K562 treated with DMSO at 1 percent for 48 hours (cell line): ENCODE data around the gene TRIL. TPM values are rescaled to one million over a fixed set of nuclear protein-coding genes. Genes with fewer than 3 reads are reported as not detected.

ENCODE experiments used
- total RNA-seq: library from RNA; unstranded; fragments of 300-600 nt; gene quantifications from 2 replicates; pipeline ENCODE4 v1.2.3, GENCODE V29; 2022; ENCODE audit warnings: low replicate concordance; ENCODE audit errors: extremely low read depth

The TRIL gene
- not detected in 2 replicates for total RNA-seq

DNA sequence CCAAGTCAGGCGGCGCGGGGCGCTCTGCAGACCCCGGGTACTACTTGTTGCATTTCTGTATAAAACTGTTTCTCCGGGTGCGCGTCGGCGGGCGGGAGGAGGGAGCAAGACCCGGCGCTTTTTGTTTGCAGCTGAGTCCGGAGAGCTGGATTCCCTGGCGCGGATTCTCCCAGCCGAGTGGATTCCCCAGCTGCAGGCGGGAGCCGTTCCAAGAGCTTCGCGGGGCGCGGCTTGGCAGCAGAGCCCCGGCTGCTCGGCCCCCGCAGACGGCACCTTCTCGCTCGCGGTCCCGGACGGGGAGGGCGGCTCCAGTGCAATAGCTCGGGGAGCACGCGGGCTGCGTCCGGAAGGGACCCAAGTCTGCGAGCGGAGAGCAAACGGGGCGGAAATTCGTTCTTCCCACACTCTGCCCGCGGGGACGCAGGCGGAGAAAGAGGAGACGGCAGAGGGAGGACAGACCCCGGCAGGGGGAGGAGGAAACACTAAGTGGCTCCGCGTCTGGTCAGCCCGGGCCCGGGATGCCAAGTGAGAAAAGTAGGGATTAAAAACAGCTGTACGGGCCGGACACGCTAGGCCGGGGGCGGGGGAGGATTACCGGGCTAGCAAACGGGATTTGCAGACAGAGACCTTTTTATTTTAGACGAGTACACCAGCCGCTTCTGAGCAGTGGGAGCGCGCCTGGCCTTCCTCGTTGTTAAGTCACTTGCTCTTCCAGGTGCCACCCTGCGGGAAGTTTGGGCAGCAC lies at the start of gene TRIL:
Gene TRIL (minus strand): TSS at position 96 of the 745 bp plus-strand sequence. CDS start 284 bp downstream, outside the sequence.

Other genes with a start within 250 kb of the TRIL start
- gene CPVL, start 188.2 kb upstream of the TRIL start, total RNA-seq = not detected in 2 replicates
- not detected in 2 replicates for gene CHN2, start 236.4 kb upstream of the TRIL start, total RNA-seq